ENCODE data around the gene SPATA12.

GRCh38 chr3:57091521-57092273 lies 31.2 kb downstream of the SPATA12 start:
- TF ChIP-seq CTCF (IDR thresholded peaks at IDR 0.05; ENCODE audit: low read depth, low read length, missing input control) (no peak), TAF1 (conservative IDR thresholded peaks at IDR 0.05) (no peak), RAD21 (IDR thresholded peaks at IDR 0.05) (no peak), YY1 (IDR thresholded peaks at IDR 0.05) (no peak), SP1 (IDR thresholded peaks at IDR 0.05) (no peak), HNF4A (conservative IDR thresholded peaks at IDR 0.05) (no peak), JUND (IDR thresholded peaks at IDR 0.05) (no peak), REST (IDR thresholded peaks at IDR 0.05) (no peak), ZBTB33 (IDR thresholded peaks at IDR 0.05) (no peak), MAX (IDR thresholded peaks at IDR 0.05) (no peak), EGR1 (IDR thresholded peaks at IDR 0.05; ENCODE audit: low read depth in 2 of 2) (no peak), GABPA (IDR thresholded peaks at IDR 0.05 in 1 of 2, conservative IDR thresholded peaks at IDR 0.05 in 1 of 2) (no peak)

Data from liver (tissue), 3 donors.